ENCODE measurements around the gene PRICKLE3. TPM values are rescaled to one million over a fixed set of nuclear protein-coding genes. Genes with fewer than 3 reads are reported as not detected.
A peak's percentile ranks its signal among the peaks of the same experiment; 100 is the strongest.

The PRICKLE3 gene
- total and polyA plus RNA-seq, 2 experiments from 2014 or later = 4.7 to 13.7 TPM

GRCh38 chrX:49190821-49191573, 4.8 kb upstream of the PRICKLE3 start (continued):
- no peak for TF ChIP-seq NANOG (IDR thresholded peaks at IDR 0.05; ENCODE audit: borderline replicate concordance)
- TF ChIP-seq POLR2AphosphoS5 (IDR thresholded peaks at IDR 0.05; ENCODE audit: low read depth) = peak; percentile 87
- no peak for TF ChIP-seq EZH2 (IDR thresholded peaks at IDR 0.05; ENCODE audit: low read depth, unreplicated experiment)
- no peak for TF ChIP-seq EZH2phosphoT487 (IDR thresholded peaks at IDR 0.05; ENCODE audit: unreplicated experiment)
- TF ChIP-seq, protein P1, sequence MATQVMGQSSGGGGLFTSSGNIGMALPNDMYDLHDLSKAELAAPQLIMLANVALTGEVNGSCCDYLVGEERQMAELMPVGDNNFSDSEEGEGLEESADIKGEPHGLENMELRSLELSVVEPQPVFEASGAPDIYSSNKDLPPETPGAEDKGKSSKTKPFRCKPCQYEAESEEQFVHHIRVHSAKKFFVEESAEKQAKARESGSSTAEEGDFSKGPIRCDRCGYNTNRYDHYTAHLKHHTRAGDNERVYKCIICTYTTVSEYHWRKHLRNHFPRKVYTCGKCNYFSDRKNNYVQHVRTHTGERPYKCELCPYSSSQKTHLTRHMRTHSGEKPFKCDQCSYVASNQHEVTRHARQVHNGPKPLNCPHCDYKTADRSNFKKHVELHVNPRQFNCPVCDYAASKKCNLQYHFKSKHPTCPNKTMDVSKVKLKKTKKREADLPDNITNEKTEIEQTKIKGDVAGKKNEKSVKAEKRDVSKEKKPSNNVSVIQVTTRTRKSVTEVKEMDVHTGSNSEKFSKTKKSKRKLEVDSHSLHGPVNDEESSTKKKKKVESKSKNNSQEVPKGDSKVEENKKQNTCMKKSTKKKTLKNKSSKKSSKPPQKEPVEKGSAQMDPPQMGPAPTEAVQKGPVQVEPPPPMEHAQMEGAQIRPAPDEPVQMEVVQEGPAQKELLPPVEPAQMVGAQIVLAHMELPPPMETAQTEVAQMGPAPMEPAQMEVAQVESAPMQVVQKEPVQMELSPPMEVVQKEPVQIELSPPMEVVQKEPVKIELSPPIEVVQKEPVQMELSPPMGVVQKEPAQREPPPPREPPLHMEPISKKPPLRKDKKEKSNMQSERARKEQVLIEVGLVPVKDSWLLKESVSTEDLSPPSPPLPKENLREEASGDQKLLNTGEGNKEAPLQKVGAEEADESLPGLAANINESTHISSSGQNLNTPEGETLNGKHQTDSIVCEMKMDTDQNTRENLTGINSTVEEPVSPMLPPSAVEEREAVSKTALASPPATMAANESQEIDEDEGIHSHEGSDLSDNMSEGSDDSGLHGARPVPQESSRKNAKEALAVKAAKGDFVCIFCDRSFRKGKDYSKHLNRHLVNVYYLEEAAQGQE (IDR thresholded peaks at IDR 0.05; ENCODE audit: unreplicated experiment) = no peak
- TF ChIP-seq STAT1 (IDR thresholded peaks at IDR 0.05; ENCODE audit: unreplicated experiment) = no peak
- no peak for TF ChIP-seq CTCF (conservative IDR thresholded peaks at IDR 0.05; ENCODE audit: low read depth in 2 of 2)
- no peak for TF ChIP-seq ETS1 (IDR thresholded peaks at IDR 0.05)
- TF ChIP-seq ZNF331 (CRISPR knock-in tag; IDR thresholded peaks at IDR 0.05; ENCODE audit: low read depth) = no peak
- no peak for TF ChIP-seq ZNF114 (CRISPR knock-in tag; IDR thresholded peaks at IDR 0.05)
- peak; percentile 84 for TF ChIP-seq CREB1 (CRISPR knock-in tag; IDR thresholded peaks at IDR 0.05; ENCODE audit: low read depth)

GRCh38 chrX:49189606-49190005, 3.4 kb upstream of the PRICKLE3 start:
- Histone ChIP-seq H3K4me3 (no peak overlapping the region), H3K4me1 (ENCODE audit: insufficient read depth) (no peaks in the 10 kb centered on the region; the same call in 1 of the 2 replicates), H3K79me2 (replicated peaks; ENCODE audit: insufficient read depth) (no peaks in the 10 kb centered on the region), H3K4me2 (no peak overlapping the region), H3K36me3 (ENCODE audit: insufficient read depth) (no peaks in the 10 kb centered on the region), H4K20me1 (replicated peaks; ENCODE audit: insufficient read depth) (no peaks in the 10 kb centered on the region), H3K9me2 (ENCODE audit: insufficient read depth) (no peaks in the 10 kb centered on the region), H3K27ac (ENCODE audit: low read depth) (no peak overlapping the region), H2AFZ (no peak overlapping the region), H3K27me3 (ENCODE audit: insufficient read depth) (no peaks in the 10 kb centered on the region), H3F3A (replicated peaks; ENCODE audit: low read depth) (no peaks in the 10 kb centered on the region; the same call in 1 of the 2 replicates)
- TF ChIP-seq CTCF (conservative IDR thresholded peaks at IDR 0.05; ENCODE audit: low read depth in 2 of 2) (no peak), JUNB (IDR thresholded peaks at IDR 0.05; ENCODE audit: unreplicated experiment) (no peak)
- no peaks in the 10 kb centered on the region for H3K36me3 Mint-ChIP-seq (ENCODE audit: low read depth)
- H3K27me3 Mint-ChIP-seq (ENCODE audit: insufficient read depth, low read depth, poor library complexity) = peaks cover 14% of the 10 kb centered on the region
- DNase-seq (ENCODE audit: low spot score) = no peak
- H3K9me3 Mint-ChIP-seq = no peaks in the 10 kb centered on the region
- 0 out of 3 replicates have a peak overlapping the region, but pooled peaks have one; percentile 26 for H3K4me3 Mint-ChIP-seq
- no peak overlapping the region for H3K27ac Mint-ChIP-seq
- H3K4me1 Mint-ChIP-seq = peaks cover 23% of the 10 kb centered on the region
- no peak for ATAC-seq
